ENCODE data around the gene C11orf24.

Gene C11orf24

DNA sequence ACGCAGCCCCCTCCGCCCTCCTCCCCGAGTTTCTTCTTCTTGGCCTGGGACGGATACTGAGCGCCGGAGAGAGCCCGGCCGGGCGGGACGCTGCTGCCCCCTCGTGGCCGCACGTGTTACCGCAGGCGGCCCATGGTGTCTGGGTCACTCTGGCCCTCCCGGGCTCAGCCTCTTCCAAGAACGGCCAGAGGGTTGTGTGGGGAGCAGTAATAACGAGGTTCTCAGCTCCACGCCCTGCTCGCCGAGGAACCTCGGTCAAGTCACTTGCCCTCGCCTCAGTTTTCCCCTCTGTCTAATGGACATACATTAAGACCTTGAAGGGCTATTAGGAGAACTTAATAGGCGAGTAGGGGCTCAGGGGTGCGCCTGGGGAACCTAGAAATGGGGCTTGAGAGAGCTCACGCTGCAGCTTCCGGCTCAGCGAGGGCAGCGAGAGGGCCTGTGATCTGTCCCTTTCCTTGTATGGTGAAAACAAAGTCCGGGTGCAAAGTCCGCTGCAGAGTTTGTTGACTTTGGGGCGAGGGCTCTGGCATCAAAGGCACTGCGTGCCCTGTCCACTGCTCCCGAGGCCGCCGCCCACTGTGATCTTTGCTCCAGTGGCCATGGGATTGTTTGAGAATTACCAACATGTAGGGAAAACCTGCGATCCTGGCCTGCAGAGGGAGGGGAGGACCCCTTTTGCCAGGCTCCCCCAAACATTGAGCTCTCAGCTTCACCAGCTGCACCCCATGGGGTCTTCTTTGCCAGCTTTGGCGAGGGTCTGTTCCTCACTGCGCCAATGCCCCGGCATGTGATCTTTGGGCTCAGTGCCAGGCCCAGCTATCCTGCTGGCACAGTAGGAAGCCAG, 26.3 kb upstream of the C11orf24 start:
- H3K4me3 ChIP-seq (ENCODE audit: low read depth, low read length), result no peak overlapping the region
- TF ChIP-seq, protein P1, sequence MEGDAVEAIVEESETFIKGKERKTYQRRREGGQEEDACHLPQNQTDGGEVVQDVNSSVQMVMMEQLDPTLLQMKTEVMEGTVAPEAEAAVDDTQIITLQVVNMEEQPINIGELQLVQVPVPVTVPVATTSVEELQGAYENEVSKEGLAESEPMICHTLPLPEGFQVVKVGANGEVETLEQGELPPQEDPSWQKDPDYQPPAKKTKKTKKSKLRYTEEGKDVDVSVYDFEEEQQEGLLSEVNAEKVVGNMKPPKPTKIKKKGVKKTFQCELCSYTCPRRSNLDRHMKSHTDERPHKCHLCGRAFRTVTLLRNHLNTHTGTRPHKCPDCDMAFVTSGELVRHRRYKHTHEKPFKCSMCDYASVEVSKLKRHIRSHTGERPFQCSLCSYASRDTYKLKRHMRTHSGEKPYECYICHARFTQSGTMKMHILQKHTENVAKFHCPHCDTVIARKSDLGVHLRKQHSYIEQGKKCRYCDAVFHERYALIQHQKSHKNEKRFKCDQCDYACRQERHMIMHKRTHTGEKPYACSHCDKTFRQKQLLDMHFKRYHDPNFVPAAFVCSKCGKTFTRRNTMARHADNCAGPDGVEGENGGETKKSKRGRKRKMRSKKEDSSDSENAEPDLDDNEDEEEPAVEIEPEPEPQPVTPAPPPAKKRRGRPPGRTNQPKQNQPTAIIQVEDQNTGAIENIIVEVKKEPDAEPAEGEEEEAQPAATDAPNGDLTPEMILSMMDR (IDR thresholded peaks at IDR 0.05; ENCODE audit: borderline replicate concordance, insufficient read depth, low read depth, low read length), result peak; percentile 95

DNA sequence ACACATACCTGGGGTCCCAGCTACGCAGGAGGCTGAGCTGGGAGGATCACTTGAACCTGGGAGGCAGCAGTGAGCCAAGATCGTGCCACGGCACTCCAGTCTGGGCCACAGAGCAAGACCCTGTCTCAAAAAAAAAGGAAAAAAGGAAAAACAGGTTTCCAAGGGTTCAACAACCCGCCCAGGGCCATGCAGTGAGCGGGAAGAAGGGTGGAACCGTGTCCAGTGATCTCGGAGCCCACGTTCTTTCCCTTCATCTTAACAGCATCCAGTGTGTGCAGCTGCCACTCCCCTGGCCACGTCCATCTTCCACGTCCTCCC, 25.7 kb upstream of the C11orf24 start:
- TF ChIP-seq, protein P1 (IDR thresholded peaks at IDR 0.05; ENCODE audit: borderline replicate concordance, insufficient read depth, low read depth, low read length), result no peak
- no peak overlapping the region for H3K4me3 ChIP-seq (ENCODE audit: low read depth, low read length)

DNA sequence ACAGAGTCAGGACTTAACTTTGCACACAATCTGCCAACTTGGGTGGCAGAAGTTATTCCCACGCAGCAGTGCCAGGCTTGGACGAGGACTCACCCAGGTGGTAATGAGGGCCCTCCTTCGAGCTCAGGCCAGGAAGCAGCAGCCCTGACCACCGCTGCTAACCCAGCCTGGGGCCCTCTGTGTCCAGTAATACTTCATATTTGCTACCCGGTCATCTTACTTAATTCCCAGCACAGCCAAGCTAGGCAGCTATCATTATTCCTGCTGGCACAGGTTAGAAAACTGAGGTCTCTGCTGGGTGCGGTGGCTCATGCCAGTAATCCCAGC, 25.2 kb upstream of the C11orf24 start:
- TF ChIP-seq, protein P1 (IDR thresholded peaks at IDR 0.05; ENCODE audit: borderline replicate concordance, insufficient read depth, low read depth, low read length), result no peak
- no peak overlapping the region for H3K4me3 ChIP-seq (ENCODE audit: low read depth, low read length)

DNA sequence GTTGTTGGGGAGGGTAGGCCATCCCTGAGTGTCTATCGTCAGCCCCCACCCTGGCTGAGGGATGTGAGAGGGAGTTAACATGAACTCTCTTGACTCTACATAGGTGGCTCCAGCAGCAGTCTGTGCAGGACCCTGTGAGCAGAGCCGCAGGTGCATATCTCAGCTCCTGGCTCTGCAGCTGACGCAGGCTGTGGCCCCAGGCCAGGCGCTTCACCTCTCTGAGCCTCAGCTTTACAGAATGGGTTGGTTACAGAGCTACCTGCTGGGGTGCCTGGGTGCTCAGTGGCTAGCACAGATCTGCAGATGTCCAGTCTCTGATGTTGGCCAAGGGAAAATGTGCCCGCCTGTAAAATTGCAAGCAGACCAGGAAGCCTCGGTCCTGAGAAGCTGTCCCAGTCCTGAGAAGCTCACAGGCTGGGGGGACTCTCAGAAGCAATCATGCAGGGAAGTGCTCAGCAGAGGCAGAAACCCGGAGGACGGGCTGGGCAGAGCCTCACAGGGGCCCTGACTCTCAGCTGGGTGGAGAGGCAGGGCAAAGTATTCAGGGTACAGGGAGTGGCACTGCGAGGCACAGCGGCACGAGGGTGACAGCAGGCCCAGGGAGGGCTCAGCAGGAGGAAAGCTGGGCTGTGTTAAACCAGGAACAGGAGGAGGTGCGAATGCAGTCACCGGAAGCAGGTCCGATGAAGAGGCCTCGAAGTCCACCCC, 24.7 kb upstream of the C11orf24 start:
- H3K4me3 ChIP-seq (ENCODE audit: low read depth, low read length), result no peak overlapping the region
- TF ChIP-seq, protein P1 (IDR thresholded peaks at IDR 0.05; ENCODE audit: borderline replicate concordance, insufficient read depth, low read depth, low read length), result no peak

DNA sequence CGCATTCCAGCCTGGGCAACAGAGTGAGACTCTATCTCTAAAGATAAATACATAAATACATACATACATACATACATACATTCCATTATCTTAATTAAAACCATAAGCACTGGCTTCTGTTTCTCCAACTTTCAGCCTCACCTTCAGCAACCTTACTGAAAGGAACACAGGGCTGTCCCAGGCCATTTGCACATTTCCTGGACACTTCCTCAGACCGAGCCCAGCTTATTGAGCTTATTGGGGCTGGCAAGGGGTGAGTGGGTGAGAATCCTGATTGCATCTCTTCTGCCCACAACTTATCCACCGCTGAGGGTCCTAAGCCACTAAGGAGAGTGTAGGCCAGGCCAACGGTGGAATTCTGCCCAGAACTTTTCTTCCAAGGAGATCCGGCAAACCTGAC, 24.2 kb upstream of the C11orf24 start:
- TF ChIP-seq, protein P1 (IDR thresholded peaks at IDR 0.05; ENCODE audit: borderline replicate concordance, insufficient read depth, low read depth, low read length), result no peak

DNA sequence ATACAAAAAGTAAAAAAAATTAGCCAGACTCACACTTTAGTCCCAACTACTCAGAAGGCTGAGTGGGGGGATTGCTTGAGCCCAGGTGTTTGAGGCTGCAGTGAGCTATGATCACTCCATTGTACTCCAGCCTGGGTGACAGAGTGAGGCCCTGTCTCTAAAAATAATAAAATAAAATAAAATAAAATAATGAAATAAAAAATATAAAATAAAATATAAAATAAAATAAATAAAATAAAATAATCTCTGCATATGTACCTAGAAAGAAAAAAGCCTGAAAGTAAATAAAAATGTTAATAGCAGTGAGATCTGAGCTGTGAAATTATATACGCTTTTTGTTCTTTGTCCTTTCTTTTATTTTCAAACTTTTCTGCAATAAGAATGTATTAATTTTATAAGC, 23.5 kb upstream of the C11orf24 start:
- H3K4me3 ChIP-seq (ENCODE audit: low read depth, low read length), result no peak overlapping the region
- TF ChIP-seq, protein P1 (IDR thresholded peaks at IDR 0.05; ENCODE audit: borderline replicate concordance, insufficient read depth, low read depth, low read length), result no peak

More for the DNA sequence above, 24.2 kb upstream of the C11orf24 start:
- H3K4me3 ChIP-seq (ENCODE audit: low read depth, low read length), result no peak overlapping the region

DNA sequence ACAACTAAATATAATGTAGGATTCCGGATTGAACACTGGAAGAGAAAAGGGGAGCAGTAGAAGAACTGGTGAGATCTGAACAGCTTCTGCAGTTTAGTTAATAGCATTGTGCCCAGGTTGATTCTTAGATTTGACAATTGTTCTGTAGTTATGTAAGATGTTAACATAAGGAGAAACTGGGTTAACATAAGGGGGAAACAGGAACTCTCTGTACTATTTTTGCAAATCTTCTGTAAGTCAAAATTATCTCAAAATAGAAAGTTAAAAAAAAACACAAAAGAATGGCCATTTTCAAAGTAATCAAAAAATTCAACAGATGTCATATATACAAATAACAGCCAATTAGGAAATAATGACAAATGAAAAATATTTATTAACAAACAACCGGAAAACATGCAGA, 21.9 kb upstream of the C11orf24 start:
- TF ChIP-seq, protein P1 (IDR thresholded peaks at IDR 0.05; ENCODE audit: borderline replicate concordance, insufficient read depth, low read depth, low read length), result no peak

More for the DNA sequence above, 21.9 kb upstream of the C11orf24 start:
- no peak overlapping the region for H3K4me3 ChIP-seq (ENCODE audit: low read depth, low read length)
